ENCODE results near the gene ACAN. TPM values are rescaled to one million over a fixed set of nuclear protein-coding genes. Genes with fewer than 3 reads are reported as not detected.
A peak's percentile ranks its signal among the peaks of the same experiment; 100 is the strongest.

Gene ACAN
- total RNA-seq, 2 donors from 2014 or later = 12.1 to 13.5 TPM

DNA sequence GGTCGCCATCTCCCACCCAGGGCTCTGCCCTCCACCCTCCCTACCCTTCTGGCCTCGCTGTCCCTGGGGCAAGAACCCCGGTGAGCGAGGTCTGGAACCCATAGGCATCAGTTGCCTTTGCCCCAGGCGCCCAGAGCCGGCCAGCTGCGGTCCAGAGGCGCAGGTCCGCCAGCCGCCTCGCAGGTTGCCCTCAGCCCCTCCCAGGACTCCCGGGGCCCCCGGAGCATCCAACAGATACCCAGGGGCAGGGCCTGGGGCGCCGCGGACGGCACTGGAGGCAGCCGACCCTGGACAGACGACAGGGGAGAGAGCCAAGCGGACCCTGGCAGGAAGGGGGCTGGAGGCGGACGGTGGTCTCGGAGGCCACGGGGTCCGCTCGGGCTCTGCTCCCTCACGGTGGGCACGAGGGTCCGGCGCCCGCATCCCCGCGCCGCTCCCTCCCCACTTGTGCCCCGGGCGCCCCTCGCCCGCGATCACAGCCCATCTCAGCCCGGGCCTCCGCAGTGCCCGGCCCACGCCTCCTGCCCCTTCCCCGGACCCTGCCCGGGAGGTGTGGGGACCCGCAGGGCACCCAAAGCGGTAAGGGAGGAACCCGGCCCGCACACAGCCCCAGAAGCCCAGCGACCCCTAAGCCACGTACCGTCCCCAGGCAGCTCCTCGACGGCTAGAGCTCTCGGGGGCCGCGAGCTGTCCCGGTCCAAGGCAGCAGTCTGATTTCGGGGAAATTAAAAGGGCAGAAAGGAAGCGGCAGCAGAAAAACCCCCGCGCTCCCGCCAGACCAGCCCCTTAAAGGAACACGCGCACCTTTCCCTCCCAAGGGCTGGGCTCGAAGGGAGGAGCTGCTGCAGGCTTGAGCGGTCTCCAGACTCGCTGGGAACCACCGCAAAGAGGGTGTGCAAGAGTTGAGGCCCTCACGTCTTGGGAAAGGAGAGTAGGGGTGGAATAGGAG lies 91.9 kb downstream of the ACAN start, which contains the start of gene HAPLN3:
Gene HAPLN3, minus strand, starts transcription at position 726 of the 949 bp plus-strand sequence. CDS start 8,246 bp downstream, outside the sequence.
- DNase-seq (ENCODE audit: low spot score) = no peak
- intact Hi-C loops (cut with DNase I) = no loop called here

GRCh38 chr15:88896333-88897033 lies 93.2 kb downstream of the ACAN start:
- intact Hi-C loops (cut with DNase I) = no loop called here
- DNase-seq (ENCODE audit: low spot score) = no peak

GRCh38 chr15:88897142-88897455 lies 93.9 kb downstream of the ACAN start:
- intact Hi-C loops (cut with DNase I) = no loop called here
- DNase-seq (ENCODE audit: low spot score) = no peak

GRCh38 chr15:88897456-88898194 lies 94.4 kb downstream of the ACAN start:
- intact Hi-C loops (cut with DNase I) = no loop called here
- DNase-seq (ENCODE audit: low spot score) = peak; percentile 96

- DNase-seq (ENCODE audit: low spot score) = no peak
- intact Hi-C loops (cut with DNase I) = no loop called here
These were observed 95.5 kb downstream of the ACAN start for GRCh38 chr15:88898736-88899135.

GRCh38 chr15:88899251-88899650 lies 96.0 kb downstream of the ACAN start:
- intact Hi-C loops (cut with DNase I) = no loop called here
- DNase-seq (ENCODE audit: low spot score) = peak; percentile 78

GRCh38 chr15:88900309-88900981 lies 97.2 kb downstream of the ACAN start:
- intact Hi-C loops (cut with DNase I) = no loop called here
- peak; percentile 69 for DNase-seq (ENCODE audit: low spot score)

- intact Hi-C loops (cut with DNase I) = no loop called here
- no peak for DNase-seq (ENCODE audit: low spot score)
These were observed 97.8 kb downstream of the ACAN start for GRCh38 chr15:88900982-88901418.

DNA sequence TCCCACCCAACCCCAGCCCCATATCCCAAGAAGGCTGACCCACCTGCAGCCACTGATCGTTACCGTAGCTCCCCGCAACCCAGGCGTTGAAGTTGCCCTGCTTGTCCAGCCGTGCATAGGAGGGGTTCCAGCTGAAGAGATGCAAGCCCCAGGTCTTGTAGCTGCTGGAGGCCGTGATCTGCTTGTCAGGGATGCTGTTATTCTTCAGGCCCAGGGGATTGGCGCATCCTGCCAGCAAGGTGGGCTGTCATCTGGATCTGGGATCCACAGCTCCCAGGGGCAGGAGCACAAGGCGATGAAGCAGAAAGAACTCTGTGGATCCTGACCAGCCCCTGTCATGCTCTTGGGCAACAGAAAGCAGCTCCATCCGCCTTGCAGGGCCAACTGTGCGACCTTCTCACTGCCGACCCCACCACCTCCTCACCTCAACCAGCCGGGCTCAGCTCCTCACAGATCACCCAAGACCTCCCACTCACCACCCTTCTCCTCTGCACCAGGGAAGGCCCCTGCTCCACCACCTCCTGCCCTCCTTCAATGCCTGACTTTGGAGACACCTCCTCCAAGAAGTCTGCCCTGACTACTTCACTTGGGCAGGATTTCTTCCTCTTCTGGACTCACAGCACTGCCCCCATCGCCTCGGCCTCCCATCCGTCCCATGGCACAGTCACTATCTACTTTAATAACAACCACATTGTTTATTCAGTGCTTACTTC lies 98.4 kb downstream of the ACAN start:
- DNase-seq (ENCODE audit: low spot score) = no peak
- intact Hi-C loops (cut with DNase I) = no loop called here

- DNase-seq (ENCODE audit: low spot score) = no peak
- intact Hi-C loops (cut with DNase I) = no loop called here
These were observed 99.1 kb downstream of the ACAN start for GRCh38 chr15:88902221-88902835.

- intact Hi-C loops (cut with DNase I) = no loop called here
- no peak for DNase-seq (ENCODE audit: low spot score)
These were observed 99.6 kb downstream of the ACAN start for GRCh38 chr15:88902846-88903245.

GRCh38 chr15:88904257-88904623 lies 101.0 kb downstream of the ACAN start:
- peak; percentile 17 for DNase-seq (ENCODE audit: low spot score)
- intact Hi-C loops (cut with DNase I) = no loop called here

DNA sequence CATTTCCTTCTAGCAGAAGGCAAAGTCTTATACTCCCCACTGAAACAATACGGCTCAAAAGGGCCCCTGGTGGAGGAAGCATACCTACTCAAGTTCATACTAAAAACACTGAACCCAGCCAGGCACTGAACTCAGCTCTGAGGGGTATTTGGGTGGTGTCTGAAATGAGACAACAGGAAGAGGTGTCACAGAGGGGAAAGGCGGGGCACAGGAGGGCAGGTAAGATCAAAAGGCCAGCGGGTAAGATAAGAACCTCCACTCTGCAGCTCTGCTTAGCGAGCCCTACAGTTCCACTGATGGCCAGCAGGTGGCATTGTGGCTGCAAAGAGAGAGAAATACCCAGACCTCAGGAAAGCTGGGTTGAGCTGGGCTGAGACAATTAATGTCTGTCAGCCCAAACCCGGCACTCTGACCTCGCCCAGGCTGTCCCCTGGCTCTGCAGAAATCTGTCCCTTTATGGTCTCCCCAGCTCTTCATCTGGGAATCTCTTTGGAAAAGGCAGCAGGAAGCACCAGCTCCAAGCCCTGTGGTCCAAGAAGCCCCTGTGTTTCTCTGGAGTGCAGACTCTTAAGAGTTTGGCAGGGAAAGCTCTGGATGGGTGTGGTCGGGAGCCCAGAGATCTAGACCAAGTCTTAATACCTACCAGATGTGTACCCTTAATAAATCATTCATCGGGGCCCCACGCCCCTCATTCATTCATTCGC lies 101.5 kb downstream of the ACAN start:
- intact Hi-C loops (cut with DNase I) = loop anchor here (5.0 kb wide), 4 partner anchors 98 to 273 kb away; no protein-coding TSS in a partner anchor
- DNase-seq (ENCODE audit: low spot score) = peak; percentile 96

DNA sequence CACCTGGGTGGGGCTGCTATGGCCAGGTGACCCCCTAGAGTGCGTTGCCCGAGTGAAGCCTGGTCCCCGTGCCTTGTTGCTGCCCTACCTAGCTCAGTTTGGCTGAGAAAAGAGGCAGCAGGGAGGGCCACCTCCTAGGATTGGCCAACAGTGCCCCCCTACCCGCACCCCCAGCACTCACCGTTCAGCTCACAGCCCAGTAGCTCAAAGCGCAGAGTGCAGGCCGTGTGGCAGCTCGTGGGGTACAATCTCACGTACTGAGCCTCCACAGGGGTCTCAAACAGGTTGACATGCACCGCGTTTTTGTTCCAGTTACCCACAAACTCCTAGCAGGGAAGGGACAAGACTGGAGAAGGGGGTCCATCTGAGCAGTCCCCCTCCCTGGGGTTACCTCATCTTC lies 102.3 kb downstream of the ACAN start:
- intact Hi-C loops (cut with DNase I) = loop anchor here (5.0 kb wide), 4 partner anchors 97 to 272 kb away; no protein-coding TSS in a partner anchor
- peak; percentile 59 for DNase-seq (ENCODE audit: low spot score)

- DNase-seq (ENCODE audit: low spot score) = no peak
- intact Hi-C loops (cut with DNase I) = loop anchor here (5.0 kb wide), 4 partner anchors 96 to 271 kb away; no protein-coding TSS in a partner anchor
These were observed 102.9 kb downstream of the ACAN start for GRCh38 chr15:88906130-88906529.

DNA sequence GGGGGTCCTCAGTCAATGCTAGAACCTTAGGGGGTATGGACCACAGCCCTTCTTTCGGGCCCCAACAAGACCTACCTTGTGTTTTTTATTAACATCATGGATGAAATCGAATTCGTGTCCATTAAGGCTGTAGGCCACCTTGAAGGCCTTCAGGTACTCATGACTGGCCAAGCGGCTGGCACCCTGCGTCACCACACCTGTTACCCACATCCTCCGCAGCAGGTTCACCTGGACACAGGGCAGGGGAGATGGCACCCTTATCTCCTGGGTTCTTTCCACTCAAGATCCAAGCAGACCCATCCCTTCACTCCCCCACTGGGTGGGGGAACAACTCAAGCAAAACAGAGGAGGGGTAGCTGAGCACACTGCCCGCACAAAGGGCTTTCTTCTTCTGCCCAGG lies 103.3 kb downstream of the ACAN start:
- intact Hi-C loops (cut with DNase I) = loop anchor here (5.0 kb wide), 4 partner anchors 96 to 271 kb away; no protein-coding TSS in a partner anchor
- DNase-seq (ENCODE audit: low spot score) = no peak

GRCh38 chr15:88907111-88907510 lies 103.9 kb downstream of the ACAN start:
- DNase-seq (ENCODE audit: low spot score) = no peak
- intact Hi-C loops (cut with DNase I) = loop anchor here (5.0 kb wide), 4 partner anchors 95 to 270 kb away; no protein-coding TSS in a partner anchor
